H4 (cell line): Measurements from ENCODE around the gene EIF4E2. TPM values are rescaled to one million over a fixed set of nuclear protein-coding genes. Genes with fewer than 3 reads are reported as not detected.

Experiments used
- DNase-seq: peaks from one replicate; pipeline ENCODE4 v3.0.0-alpha.2; 2015; ENCODE audit warnings: low spot score
- total RNA-seq: library from RNA; depleted of rRNA; stranded (reverse); fragments of >200 nt; shearing (Covaris generic); gene quantifications from 2 replicates; pipeline ENCODE4 v1.2.3, GENCODE V29; 2014

EIF4E2 gene
- total RNA-seq, 1 experiment from 2014 or later = 97.7 TPM

DNA sequence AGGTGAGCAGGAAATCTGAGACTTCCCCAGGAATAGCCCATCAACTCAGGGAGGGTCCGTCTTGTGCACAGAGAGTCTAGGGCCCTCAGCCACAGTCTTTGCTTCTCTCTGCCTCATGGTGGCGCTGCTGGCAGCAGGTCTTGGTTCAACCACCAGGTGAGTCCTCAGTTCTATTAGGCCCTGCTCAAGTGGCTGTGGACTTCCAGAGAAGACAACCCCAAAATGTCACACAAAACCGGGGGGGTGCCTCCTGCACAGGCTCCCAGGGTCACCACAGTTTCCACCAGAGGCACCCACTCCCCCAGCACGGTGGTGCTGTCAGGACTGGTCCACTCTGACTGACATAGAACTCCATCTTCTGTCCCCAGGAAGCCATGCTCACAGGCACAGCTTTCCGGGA is 13.4 kb upstream of the EIF4E2 start:
- no peak for DNase-seq

- no peak for DNase-seq
Measured at GRCh38 chr2:232537499-232537898, 13.0 kb upstream of the EIF4E2 start.

DNA sequence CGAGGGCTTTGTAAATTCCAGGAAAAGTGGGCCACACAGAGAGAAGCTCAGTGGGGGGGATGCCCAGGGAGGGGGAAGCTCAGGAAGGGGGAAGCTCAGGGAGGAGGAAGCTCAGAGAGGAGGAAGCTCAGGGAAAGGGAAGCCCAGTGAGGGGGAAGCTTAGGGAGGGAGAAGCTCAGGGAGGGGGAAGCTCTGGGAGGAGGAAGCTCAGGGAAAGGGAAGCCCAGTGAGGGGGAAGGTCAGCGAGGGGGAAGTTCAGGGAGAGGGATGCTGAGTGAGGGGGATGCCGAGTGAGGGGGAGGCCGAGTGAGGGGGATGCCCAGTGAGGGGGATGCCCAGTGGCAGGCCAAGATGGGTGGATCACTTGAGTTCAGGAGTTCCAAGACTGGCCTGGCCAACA is 11.8 kb upstream of the EIF4E2 start:
- DNase-seq = no peak

- DNase-seq = no peak
Measured at GRCh38 chr2:232539298-232540231, 10.9 kb upstream of the EIF4E2 start, which contains the start of gene CHRNG. Gene CHRNG (plus strand): TSS chr2:232539692. CDS start chr2:232539748, 56 bp downstream.

DNA sequence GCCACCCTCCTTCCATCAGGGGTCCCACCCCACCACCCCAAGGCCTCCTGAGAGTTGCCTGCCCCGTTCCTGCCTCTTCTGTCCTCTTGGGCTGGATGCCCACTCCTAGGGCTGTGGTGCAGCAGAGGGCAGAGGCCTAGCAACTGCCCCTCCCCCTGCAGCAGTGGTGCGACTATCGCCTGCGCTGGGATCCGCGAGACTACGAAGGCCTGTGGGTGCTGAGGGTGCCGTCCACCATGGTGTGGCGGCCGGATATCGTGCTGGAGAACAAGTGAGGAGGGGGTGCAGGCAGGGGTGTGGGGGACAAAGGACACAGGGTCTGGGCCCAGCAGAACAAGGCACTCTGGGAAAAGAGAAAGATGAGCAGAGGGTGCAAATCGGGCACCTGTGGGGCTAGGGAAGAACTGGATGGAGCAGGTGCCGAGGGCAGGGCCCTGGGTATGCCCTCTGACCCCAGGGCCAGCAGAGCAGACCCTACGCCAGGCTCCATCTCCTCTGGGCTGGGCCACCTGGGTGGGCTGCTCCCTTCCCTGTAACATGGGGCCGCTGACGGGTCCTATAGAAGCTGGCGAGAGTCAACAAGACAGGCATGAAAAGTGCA is 9.9 kb upstream of the EIF4E2 start:
- DNase-seq = no peak

GRCh38 chr2:232541195-232541960 is 9.1 kb upstream of the EIF4E2 start:
- DNase-seq = no peak

DNA sequence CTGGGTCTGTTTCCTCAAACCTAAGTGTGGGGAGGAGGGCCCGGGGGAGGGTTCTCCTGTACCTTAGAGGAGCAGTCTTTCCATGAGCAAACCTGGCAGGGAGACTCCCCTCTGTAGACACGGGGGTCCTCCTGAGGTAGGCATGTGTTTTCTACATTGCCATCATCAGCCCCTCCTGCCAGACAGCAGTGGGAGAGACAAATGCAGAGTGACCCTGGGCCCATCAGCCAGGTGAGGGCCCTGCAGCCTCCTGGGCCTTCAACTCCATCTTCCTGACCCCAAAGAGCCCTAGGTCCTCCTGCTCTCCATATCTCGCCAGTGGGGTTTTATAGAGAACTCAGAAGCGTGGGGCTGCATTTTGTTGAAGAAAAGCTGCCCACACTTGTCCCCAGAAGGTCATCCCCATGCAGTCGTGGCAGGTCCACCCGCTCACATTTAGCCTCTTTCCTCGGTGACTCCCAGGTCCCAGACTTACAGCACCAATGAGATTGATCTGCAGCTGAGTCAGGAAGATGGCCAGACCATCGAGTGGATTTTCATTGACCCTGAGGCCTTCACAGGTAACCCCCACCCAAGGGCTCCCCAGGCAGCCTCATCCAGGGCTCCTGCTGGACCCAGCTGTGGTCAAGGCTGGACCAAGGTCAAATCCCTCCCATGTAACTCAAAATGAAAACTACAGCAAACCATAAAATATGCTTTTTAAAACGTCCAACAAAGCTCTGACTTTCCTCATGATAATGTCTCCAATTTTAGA is 8.4 kb upstream of the EIF4E2 start:
- DNase-seq = no peak

DNA sequence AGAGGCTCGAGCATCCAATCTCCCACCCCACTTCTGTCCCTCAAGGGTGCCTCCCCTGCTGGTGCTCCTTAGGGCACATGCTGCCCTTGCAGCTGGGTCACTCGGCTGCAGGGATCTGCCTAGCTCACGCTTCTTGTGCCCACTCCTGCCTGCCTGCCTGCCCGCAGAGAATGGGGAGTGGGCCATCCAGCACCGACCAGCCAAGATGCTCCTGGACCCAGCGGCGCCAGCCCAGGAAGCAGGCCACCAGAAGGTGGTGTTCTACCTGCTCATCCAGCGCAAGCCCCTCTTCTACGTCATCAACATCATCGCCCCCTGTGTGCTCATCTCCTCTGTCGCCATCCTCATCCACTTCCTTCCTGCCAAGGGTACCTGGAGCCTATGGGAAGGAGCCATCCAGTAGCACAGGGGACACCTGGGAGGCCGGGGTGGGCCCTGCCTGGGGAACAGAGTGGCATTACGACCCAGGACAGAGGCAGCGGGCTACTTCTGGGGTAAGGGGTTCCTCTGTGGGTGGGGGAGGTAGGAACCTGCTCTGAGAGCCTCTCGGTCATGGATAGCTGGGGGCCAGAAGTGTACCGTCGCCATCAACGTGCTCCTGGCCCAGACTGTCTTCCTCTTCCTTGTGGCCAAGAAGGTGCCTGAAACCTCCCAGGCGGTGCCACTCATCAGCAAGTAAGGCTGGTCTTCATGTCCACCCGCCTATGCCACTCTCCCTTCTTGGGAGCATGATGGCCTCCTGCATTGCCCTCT is 7.6 kb upstream of the EIF4E2 start:
- DNase-seq = no peak

DNA sequence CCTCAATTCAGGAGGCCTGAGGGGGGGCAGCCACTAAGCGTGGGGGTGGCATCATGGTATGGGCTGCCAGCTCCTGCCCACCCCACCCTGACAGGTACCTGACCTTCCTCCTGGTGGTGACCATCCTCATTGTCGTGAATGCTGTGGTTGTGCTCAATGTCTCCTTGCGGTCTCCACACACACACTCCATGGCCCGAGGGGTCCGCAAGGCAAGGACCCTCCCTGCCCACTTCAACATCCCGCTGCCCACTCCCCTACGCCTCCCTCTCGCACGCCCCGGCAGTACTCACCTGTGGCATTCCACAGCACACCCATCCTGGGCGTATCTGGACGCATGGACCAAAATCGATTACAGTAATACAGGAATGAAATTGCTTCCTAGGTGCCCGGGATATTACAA is 7.0 kb upstream of the EIF4E2 start:
- no peak for DNase-seq

GRCh38 chr2:232543928-232544631 is 6.4 kb upstream of the EIF4E2 start:
- DNase-seq = no peak

- no peak for DNase-seq
Measured at GRCh38 chr2:232544674-232545073, 5.8 kb upstream of the EIF4E2 start.

GRCh38 chr2:232545511-232546375 is 4.7 kb upstream of the EIF4E2 start:
- DNase-seq = no peak

- no peak for DNase-seq
Measured at GRCh38 chr2:232547991-232548390, 2.5 kb upstream of the EIF4E2 start.

- DNase-seq = no peak
Measured at GRCh38 chr2:232549655-232550353, 685 bp upstream of the EIF4E2 start.

- DNase-seq = no peak
Measured at GRCh38 chr2:232551250-232551638, 755 bp downstream of the EIF4E2 start.

GRCh38 chr2:232551776-232552175 is 1.3 kb downstream of the EIF4E2 start:
- DNase-seq = no peak

GRCh38 chr2:232556426-232556825 is 5.9 kb downstream of the EIF4E2 start:
- DNase-seq = no peak

DNA sequence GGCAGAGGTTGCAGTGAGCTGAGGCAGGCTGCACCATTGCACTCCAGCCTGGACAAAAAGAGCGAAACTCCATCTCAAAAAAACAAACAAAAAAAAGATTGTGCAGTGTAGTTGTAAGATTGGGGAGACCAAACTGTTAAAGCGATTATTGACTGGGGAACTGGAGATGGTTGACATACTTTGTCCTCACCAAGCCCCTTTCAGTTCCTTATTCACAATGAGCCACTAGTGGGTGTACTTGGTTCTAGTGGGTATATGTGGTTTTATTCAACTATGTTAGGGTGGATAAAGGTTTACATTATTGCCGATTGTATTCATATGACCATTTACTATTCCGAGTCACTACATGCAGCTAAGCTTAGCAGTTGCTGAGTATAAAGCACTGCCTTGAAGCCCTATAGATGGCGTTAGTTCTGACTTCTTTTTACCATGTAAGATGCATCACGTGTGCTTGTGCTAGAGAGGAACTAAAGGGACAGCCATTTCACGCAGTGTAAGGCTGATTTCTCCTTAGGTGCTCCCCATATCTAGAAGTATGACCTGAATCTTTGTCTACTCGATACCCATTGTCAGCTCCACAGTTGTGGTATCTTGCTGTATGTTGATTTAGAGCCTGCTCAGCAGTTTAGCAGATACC is 12.1 kb downstream of the EIF4E2 start:
- no peak for DNase-seq
